GM21526 (cell line): ENCODE measurements around the gene TESMIN.

ENCODE experiments used
- ATAC-seq: cut with Tn5 transposase; IDR thresholded peaks from one replicate; pipeline ENCODE4 v1.9.1; 2021; ENCODE audit warnings: moderate library complexity; ENCODE audit not compliant: unreplicated experiment, low FRiP score

Gene TESMIN

GRCh38 chr11:68714060-68714856, 37.1 kb downstream of the TESMIN start:
- ATAC-seq: no peak

- ATAC-seq: no peak
Measured at GRCh38 chr11:68711114-68711513, 40.2 kb downstream of the TESMIN start.

- no peak for ATAC-seq
Measured at GRCh38 chr11:68710409-68710808, 40.9 kb downstream of the TESMIN start.

GRCh38 chr11:68709062-68709461, 42.3 kb downstream of the TESMIN start:
- no peak for ATAC-seq

GRCh38 chr11:68707527-68707926, 43.8 kb downstream of the TESMIN start:
- no peak for ATAC-seq

GRCh38 chr11:68704887-68705286, 46.4 kb downstream of the TESMIN start:
- ATAC-seq: no peak

- no peak for ATAC-seq
Measured at GRCh38 chr11:68698993-68699392, 52.3 kb downstream of the TESMIN start.

GRCh38 chr11:68695531-68695930, 55.8 kb downstream of the TESMIN start:
- no peak for ATAC-seq

GRCh38 chr11:68694431-68695297, 56.7 kb downstream of the TESMIN start:
- no peak for ATAC-seq

- no peak for ATAC-seq
Measured at GRCh38 chr11:68693484-68693882, 57.8 kb downstream of the TESMIN start.

GRCh38 chr11:68692871-68693483, 58.3 kb downstream of the TESMIN start:
- no peak for ATAC-seq

GRCh38 chr11:68692115-68692514, 59.2 kb downstream of the TESMIN start:
- ATAC-seq: no peak

- no peak for ATAC-seq
Measured at GRCh38 chr11:68691402-68691784, 59.9 kb downstream of the TESMIN start.

GRCh38 chr11:68690671-68691401, 60.5 kb downstream of the TESMIN start:
- ATAC-seq: no peak

GRCh38 chr11:68689737-68690625, 61.3 kb downstream of the TESMIN start:
- no peak for ATAC-seq

GRCh38 chr11:68688881-68689280, 62.4 kb downstream of the TESMIN start:
- ATAC-seq: no peak

GRCh38 chr11:68687986-68688385, 63.3 kb downstream of the TESMIN start:
- no peak for ATAC-seq

GRCh38 chr11:68687311-68687710, 64.0 kb downstream of the TESMIN start:
- no peak for ATAC-seq

GRCh38 chr11:68686486-68686885, 64.8 kb downstream of the TESMIN start:
- no peak for ATAC-seq
